DND-41 (cell line): Measurements from ENCODE around the gene NECAB3.

Source experiments
- ATAC-seq: fragments of 200-7000 bp; cut with Tn5 transposase; 3 replicates; pipeline ENCODE4 v1.9.1; 2021; ENCODE audit warnings: low read depth; ENCODE audit not compliant: insufficient read depth
- DNase-seq: peaks from one replicate; pipeline ENCODE4 v3.0.0-alpha.2; 2020
- H2AFZ ChIP-seq: 2 replicates; pipeline ENCODE4 v1.6.0; 2012; ENCODE audit warnings: low read depth, low read length
- H3K27ac ChIP-seq: 2 replicates; pipeline ENCODE4 v1.5.1; 2012; ENCODE audit warnings: low read length, inconsistent platforms
- H3K27me3 ChIP-seq: fragments of 200-600 bp; sonication (generic); 2 replicates; pipeline ENCODE4 v1.6.0; 2012; ENCODE audit warnings: low read length, mild to moderate bottlenecking, inconsistent platforms; ENCODE audit not compliant: insufficient read depth, poor library complexity
- H3K36me3 ChIP-seq: 2 replicates; pipeline ENCODE4 v1.5.1; 2012; ENCODE audit warnings: low read length, inconsistent platforms; ENCODE audit not compliant: insufficient read depth
- H3K4me1 ChIP-seq: 2 replicates; pipeline ENCODE4 v1.5.1; 2012; ENCODE audit warnings: mild to moderate bottlenecking, low read length; ENCODE audit not compliant: insufficient read depth
- H3K4me2 ChIP-seq: 2 replicates; pipeline ENCODE4 v1.6.0; 2012; ENCODE audit warnings: mild to moderate bottlenecking, moderate library complexity, low read length, inconsistent platforms; ENCODE audit not compliant: insufficient read depth
- H3K4me3 ChIP-seq, 2 experiments: fragments of 200-600 bp in 1 of 2; shearing (Covaris generic) in 1 of 2; 2 replicates each; pipeline ENCODE4 v1.5.1; 2012 to 2016; ENCODE audit warnings: inconsistent platforms in 2 of 2, low read length in 2 of 2, mild to moderate bottlenecking in 2 of 2, low read depth in 1 of 2, moderate library complexity in 1 of 2
- H3K79me2 ChIP-seq: 2 replicates; pipeline ENCODE4 v1.6.0; 2012; ENCODE audit warnings: low read length, inconsistent platforms; ENCODE audit not compliant: insufficient read depth
- H3K9ac ChIP-seq: 2 replicates; pipeline ENCODE4 v1.6.0; 2012; ENCODE audit warnings: low read depth, mild to moderate bottlenecking, inconsistent platforms, low read length, moderate library complexity
- H3K9me3 ChIP-seq: 2 replicates; pipeline ENCODE4 v1.5.1; 2012; ENCODE audit warnings: low read length, moderate library complexity, mild to moderate bottlenecking, inconsistent platforms; ENCODE audit not compliant: insufficient read depth, severe bottlenecking
- H4K20me1 ChIP-seq: 2 replicates; pipeline ENCODE4 v1.6.0; 2012; ENCODE audit warnings: low read length; ENCODE audit not compliant: insufficient read depth
- EZH2 ChIP-seq: IDR thresholded peaks from 3 replicates; pipeline ENCODE4 v1.6.1; 2012; ENCODE audit warnings: borderline replicate concordance, low read depth, mild to moderate bottlenecking, moderate library complexity, low read length, inconsistent platforms; ENCODE audit not compliant: severe bottlenecking
- TF ChIP-seq, protein P1 (sequence below): IDR thresholded peaks from 2 replicates; pipeline ENCODE4 v1.5.1; 2012; ENCODE audit warnings: borderline replicate concordance, low read length, moderate library complexity, mild to moderate bottlenecking; ENCODE audit not compliant: poor library complexity, severe bottlenecking; ENCODE audit errors: extremely low read depth

The NECAB3 gene

DNA sequence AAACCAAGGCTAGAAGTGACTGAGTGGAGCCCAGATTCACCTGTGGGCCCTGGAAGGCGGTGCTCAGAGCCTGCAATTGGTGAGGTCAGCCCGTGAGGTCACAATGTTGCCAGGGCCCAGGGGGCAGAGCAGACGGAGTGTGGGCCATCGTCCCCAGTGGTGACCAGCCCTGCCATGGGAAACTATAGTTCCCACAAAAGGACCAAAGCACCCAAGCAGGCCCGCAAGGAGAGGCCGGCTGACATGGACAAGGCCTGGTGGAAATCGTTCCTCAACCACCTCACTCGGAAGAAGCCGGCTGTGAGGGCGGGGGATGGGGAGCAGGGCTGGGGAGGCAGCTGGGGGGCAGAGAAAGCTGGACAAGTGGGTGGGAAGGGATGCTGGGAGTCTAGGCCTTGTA lies 12.1 kb downstream of the NECAB3 start, which contains the start of gene C20orf144:
Gene C20orf144 (plus strand): TSS at position 156 of the 400 bp plus-strand sequence. CDS start 19 bp downstream, at position 175.
- no peaks in the 10 kb centered on the region for H3K79me2 ChIP-seq
- H3K27me3 ChIP-seq, result no peaks in the 10 kb centered on the region
- peak within 1 kb of the TSS; percentile 94 for H2AFZ ChIP-seq
- H3K9me3 ChIP-seq, result no peaks in the 10 kb centered on the region
- peaks cover 21% of the 10 kb centered on the region for H3K4me1 ChIP-seq
- no peak for TF ChIP-seq EZH2
- TF ChIP-seq, protein P1, sequence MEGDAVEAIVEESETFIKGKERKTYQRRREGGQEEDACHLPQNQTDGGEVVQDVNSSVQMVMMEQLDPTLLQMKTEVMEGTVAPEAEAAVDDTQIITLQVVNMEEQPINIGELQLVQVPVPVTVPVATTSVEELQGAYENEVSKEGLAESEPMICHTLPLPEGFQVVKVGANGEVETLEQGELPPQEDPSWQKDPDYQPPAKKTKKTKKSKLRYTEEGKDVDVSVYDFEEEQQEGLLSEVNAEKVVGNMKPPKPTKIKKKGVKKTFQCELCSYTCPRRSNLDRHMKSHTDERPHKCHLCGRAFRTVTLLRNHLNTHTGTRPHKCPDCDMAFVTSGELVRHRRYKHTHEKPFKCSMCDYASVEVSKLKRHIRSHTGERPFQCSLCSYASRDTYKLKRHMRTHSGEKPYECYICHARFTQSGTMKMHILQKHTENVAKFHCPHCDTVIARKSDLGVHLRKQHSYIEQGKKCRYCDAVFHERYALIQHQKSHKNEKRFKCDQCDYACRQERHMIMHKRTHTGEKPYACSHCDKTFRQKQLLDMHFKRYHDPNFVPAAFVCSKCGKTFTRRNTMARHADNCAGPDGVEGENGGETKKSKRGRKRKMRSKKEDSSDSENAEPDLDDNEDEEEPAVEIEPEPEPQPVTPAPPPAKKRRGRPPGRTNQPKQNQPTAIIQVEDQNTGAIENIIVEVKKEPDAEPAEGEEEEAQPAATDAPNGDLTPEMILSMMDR, result no peak
- peaks cover 3% of the 10 kb centered on the region; the same call in 1 of the 2 replicates for H3K36me3 ChIP-seq
- peak within 1 kb of the TSS; percentile 88 for H3K27ac ChIP-seq
- ATAC-seq, result no peak
- H3K9ac ChIP-seq, result peak within 1 kb of the TSS; percentile 92
- no peak for DNase-seq
- no peaks in the 10 kb centered on the region for H4K20me1 ChIP-seq
- H3K4me2 ChIP-seq, result peak within 1 kb of the TSS; percentile 84
- peak within 1 kb of the TSS; percentile 59 to 84; a peak in 3 of 4 replicates for H3K4me3 ChIP-seq

DNA sequence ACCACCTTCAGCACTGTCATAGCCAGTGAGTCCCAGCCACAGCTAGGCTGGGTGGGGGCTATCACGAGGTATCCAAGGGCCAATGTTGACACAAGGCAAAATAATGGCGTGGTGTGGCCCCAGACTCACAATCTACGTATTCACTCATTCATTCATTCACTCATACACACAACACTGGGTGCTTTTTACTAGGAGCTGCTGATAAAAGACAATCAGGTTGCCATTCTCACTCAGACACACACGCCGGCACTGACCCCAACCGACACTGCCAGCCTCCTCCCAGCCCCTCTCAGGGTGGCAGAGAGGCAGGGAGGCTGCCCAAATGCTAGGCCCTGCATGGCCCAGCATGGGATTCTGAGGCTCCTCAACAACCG lies 13.6 kb downstream of the NECAB3 start:
- no peak for DNase-seq
- Histone ChIP-seq H3K4me2 (no peak overlapping the region), H2AFZ (no peak overlapping the region), H3K79me2 (no peaks in the 10 kb centered on the region), H3K27me3 (no peaks in the 10 kb centered on the region), H4K20me1 (no peaks in the 10 kb centered on the region), H3K36me3 (peaks cover 3% of the 10 kb centered on the region; the same call in 1 of the 2 replicates), H3K4me1 (peaks cover 21% of the 10 kb centered on the region), H3K4me3 (no peak overlapping the region), H3K9me3 (no peaks in the 10 kb centered on the region), H3K9ac (no peak overlapping the region), H3K27ac (no peak overlapping the region)
- ATAC-seq, result no peak
- TF ChIP-seq EZH2, result no peak
- TF ChIP-seq, protein P1, result no peak

DNA sequence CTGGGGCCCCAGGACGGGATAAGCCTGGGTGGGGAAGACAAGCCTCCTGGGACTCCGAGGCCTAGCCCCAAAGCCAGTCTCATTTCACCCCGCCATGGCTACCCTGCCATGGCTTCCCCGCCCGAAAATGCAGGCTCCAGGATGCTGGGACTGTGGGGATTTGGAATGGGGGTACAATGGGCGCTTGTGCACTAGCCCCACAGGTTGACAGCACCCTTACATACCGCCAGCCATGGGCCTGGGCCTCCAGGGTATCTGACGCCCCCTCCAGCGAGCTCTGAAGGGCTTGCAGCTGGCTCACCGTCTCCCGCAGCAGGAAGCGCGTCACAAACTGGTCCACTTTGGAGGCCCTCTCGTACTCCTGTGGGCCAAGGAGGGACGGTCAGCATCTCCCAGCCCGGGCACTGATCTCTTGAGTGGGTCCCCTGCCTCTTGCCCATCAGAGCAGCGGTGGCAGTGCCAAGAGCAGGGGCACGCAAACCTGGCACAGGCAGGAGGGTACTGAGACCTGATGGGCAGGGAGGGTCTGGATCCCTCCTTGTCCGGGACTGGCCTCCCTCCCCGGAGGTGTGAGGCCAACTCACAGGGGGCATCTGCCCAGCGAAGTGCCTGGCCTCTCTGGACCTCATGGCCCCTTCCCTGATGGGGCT lies 14.1 kb downstream of the NECAB3 start:
- no peak overlapping the region for H3K9ac ChIP-seq
- no peak overlapping the region for H2AFZ ChIP-seq
- H3K36me3 ChIP-seq, result peaks cover 3% of the 10 kb centered on the region; the same call in 1 of the 2 replicates
- H4K20me1 ChIP-seq, result no peaks in the 10 kb centered on the region
- no peak overlapping the region for H3K4me3 ChIP-seq
- no peak for ATAC-seq
- H3K27me3 ChIP-seq, result no peaks in the 10 kb centered on the region
- DNase-seq, result no peak
- H3K4me2 ChIP-seq, result no peak overlapping the region
- TF ChIP-seq EZH2, result no peak
- TF ChIP-seq, protein P1, result no peak
- H3K27ac ChIP-seq, result no peak overlapping the region
- H3K79me2 ChIP-seq, result no peaks in the 10 kb centered on the region
- H3K4me1 ChIP-seq, result peaks cover 21% of the 10 kb centered on the region
- no peaks in the 10 kb centered on the region for H3K9me3 ChIP-seq
